Lower leg skin (tissue), 3 donors: ENCODE results near the gene CACNB4.

Experiments
- CTCF ChIP-seq, 3 donors: fragments of 450-650 bp; IDR thresholded peaks; one replicate each; pipeline ENCODE4 v1.5.1; 2016; ENCODE audit warnings: antibody characterized with exemption in 3 of 3, mild to moderate bottlenecking in 3 of 3, moderate library complexity in 2 of 3
- POLR2A ChIP-seq, 2 donors: fragments of 450-650 bp; IDR thresholded peaks; one replicate each; pipeline ENCODE4 v1.6.1; 2016 to 2017; ENCODE audit warnings: antibody characterized with exemption in 2 of 2, mild to moderate bottlenecking in 1 of 2, moderate library complexity in 1 of 2

- no peak for TF ChIP-seq POLR2A (IDR thresholded peaks at IDR 0.05)
- TF ChIP-seq CTCF (IDR thresholded peaks at IDR 0.05): no peak
These were observed at the start of gene CACNB4 for GRCh38 chr2:152098496-152099366.
